ENCODE data around the gene COL28A1. TPM values are rescaled to one million over a fixed set of nuclear protein-coding genes. Genes with fewer than 3 reads are reported as not detected.

The COL28A1 gene
- total and polyA plus RNA-seq, 12 donors = 0.66 to 16.0 (median 2.8) TPM

DNA sequence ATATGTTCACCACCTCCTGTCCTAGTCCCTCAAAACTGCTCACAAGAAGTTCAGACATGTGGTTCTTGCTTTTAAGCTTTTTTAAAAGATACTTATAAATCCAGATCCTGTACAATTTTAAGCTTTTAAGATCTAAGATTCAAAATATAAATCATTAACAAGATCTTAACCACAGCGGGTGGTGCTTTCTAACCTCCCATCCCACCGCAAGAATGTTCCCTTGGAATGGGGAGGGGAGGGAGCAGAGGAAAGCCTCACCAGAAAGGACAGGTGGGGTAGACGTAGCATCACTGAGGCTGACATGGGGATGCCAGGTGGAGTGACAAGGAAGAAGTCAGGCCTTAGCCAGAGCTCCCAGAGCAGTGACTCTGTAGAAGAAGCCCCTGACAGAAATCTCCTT lies 219.8 kb downstream of the COL28A1 start:
- no peak overlapping the region for H3K27ac ChIP-seq
- TF ChIP-seq, protein P1, sequence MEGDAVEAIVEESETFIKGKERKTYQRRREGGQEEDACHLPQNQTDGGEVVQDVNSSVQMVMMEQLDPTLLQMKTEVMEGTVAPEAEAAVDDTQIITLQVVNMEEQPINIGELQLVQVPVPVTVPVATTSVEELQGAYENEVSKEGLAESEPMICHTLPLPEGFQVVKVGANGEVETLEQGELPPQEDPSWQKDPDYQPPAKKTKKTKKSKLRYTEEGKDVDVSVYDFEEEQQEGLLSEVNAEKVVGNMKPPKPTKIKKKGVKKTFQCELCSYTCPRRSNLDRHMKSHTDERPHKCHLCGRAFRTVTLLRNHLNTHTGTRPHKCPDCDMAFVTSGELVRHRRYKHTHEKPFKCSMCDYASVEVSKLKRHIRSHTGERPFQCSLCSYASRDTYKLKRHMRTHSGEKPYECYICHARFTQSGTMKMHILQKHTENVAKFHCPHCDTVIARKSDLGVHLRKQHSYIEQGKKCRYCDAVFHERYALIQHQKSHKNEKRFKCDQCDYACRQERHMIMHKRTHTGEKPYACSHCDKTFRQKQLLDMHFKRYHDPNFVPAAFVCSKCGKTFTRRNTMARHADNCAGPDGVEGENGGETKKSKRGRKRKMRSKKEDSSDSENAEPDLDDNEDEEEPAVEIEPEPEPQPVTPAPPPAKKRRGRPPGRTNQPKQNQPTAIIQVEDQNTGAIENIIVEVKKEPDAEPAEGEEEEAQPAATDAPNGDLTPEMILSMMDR (IDR thresholded peaks at IDR 0.05) = no peak
- TF ChIP-seq POLR2A (IDR thresholded peaks at IDR 0.05) = no peak
- 78 to 92% (median 86%) methylated on average over 3 of the region's 3 CpGs for WGBS, 4 donors
- DNase-seq = no peak
- intact Hi-C loops (cut with DNase I) = no loop called here
- no peaks in the 10 kb centered on the region for H3K27me3 ChIP-seq
- no peak overlapping the region for H3K4me3 ChIP-seq
- no peaks in the 10 kb centered on the region for H3K9me3 ChIP-seq (replicated peaks in 1 of 3)
- H3K4me1 ChIP-seq (replicated peaks in 1 of 2) = no peaks in the 10 kb centered on the region
- H3K36me3 ChIP-seq (replicated peaks in 1 of 2) = no peaks in the 10 kb centered on the region

DNA sequence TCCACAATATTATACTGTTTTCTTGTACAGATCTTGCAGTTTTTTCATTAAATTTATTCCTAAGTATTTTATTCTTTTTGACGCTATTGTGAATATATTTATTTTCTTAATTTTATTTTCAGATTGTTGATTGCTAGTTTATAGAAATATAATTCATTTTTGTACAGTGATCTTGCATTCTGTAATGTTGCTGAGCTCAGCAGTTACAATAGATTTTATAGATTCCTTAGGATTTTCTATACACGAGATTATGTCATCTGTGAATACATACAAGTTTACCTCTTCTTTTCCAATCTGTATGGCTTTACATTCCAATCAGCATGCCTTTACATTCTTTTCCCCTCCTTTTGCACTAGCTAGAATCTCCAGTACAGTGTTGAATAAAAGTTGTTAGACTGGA lies 223.3 kb downstream of the COL28A1 start:
- Histone ChIP-seq H3K9me3 (replicated peaks in 1 of 3) (peaks cover 0 to 1% (median 0%) of the 10 kb centered on the region in 3 donors), H3K4me1 (replicated peaks in 1 of 2) (no peaks in the 10 kb centered on the region), H3K36me3 (replicated peaks in 1 of 2) (no peaks in the 10 kb centered on the region), H3K4me3 (no peak overlapping the region), H3K27me3 (no peaks in the 10 kb centered on the region), H3K27ac (no peak overlapping the region)
- TF ChIP-seq, protein P1 (IDR thresholded peaks at IDR 0.05) = no peak
- TF ChIP-seq POLR2A (IDR thresholded peaks at IDR 0.05) = no peak
- no peak for DNase-seq
- intact Hi-C loops (cut with DNase I) = no loop called here
- WGBS, 4 donors = 75 to 83% (median 78%) methylated on average over 2 of the region's 2 CpGs

DNA sequence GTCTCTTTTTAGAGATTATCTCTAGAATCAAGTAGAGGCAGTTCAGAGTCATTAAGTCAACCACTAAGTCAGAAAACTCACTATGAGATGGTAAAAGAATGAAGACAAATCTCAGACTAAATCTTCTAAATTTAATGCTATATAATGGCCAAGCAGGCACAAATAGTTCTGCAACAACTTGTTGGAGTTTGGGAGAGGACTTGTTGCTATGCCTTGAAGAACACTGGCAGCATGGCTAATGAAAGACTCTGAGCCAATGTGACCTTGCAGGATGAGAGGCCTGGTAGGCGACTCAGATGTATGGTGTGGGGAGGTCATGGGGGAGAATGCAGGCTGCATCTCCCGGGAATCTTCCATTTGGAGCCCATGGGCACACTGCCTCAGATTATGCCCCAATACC lies 224.7 kb downstream of the COL28A1 start:
- H3K36me3 ChIP-seq (replicated peaks in 1 of 2) = no peaks in the 10 kb centered on the region
- H3K4me1 ChIP-seq (replicated peaks in 1 of 2) = no peaks in the 10 kb centered on the region
- H3K9me3 ChIP-seq (replicated peaks in 1 of 3) = peaks cover 0 to 3% (median 0%) of the 10 kb centered on the region in 3 donors
- H3K4me3 ChIP-seq = no peak overlapping the region
- 59 to 86% (median 81%) methylated on average over 2 of the region's 2 CpGs for WGBS, 4 donors
- no peaks in the 10 kb centered on the region for H3K27me3 ChIP-seq
- intact Hi-C loops (cut with DNase I) = no loop called here
- TF ChIP-seq, protein P1 (IDR thresholded peaks at IDR 0.05) = no peak
- no peak for TF ChIP-seq POLR2A (IDR thresholded peaks at IDR 0.05)
- no peak overlapping the region for H3K27ac ChIP-seq
- DNase-seq = no peak

DNA sequence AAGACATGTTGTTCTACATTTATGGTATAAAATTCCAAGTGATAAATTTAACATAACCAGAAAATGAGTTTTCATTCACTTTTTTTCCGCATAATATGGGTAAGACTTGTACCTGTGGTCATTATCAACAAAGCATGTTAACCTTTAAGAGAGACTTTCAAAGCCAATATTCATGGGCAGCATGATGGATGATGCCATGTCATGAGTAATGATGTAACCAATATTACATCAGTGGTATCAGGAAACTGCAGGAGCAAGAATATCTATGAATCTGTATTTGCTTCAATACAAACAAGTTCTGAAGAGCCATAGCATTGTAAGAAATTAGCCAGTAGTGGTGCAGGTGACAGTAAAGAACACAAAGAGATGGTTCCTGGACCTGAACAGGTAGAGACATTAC lies 226.5 kb downstream of the COL28A1 start:
- intact Hi-C loops (cut with DNase I) = no loop called here
- DNase-seq = no peak
- 78 to 96% (median 93%) methylated on average over 1 of the region's 1 CpG for WGBS, 4 donors
- H3K36me3 ChIP-seq (replicated peaks in 1 of 2) = no peaks in the 10 kb centered on the region
- TF ChIP-seq, protein P1 (IDR thresholded peaks at IDR 0.05) = no peak
- H3K9me3 ChIP-seq (replicated peaks in 1 of 3) = peaks cover 0 to 3% (median 0%) of the 10 kb centered on the region in 3 donors
- H3K4me1 ChIP-seq (replicated peaks in 1 of 2) = no peaks in the 10 kb centered on the region
- no peaks in the 10 kb centered on the region for H3K27me3 ChIP-seq
- no peak overlapping the region for H3K27ac ChIP-seq
- H3K4me3 ChIP-seq = no peak overlapping the region

Other genes starting within 250 kb of the COL28A1 start
- gene MIOS, start 31.0 kb upstream of the COL28A1 start, total RNA-seq = 10 to 100 TPM; 15.5 to 51.3 (median 26.0) TPM
- gene MIOS, start 31.0 kb upstream of the COL28A1 start, polyA plus RNA-seq = 10 to 100 TPM in 2 of 3 donors, 1 to 10 TPM in 1; 8.7 to 28.0 (median 15.1) TPM
- gene UMAD1, start 104.9 kb upstream of the COL28A1 start, total RNA-seq = 10 to 100 TPM; 16.7 to 77.4 (median 27.2) TPM
- 10 to 100 TPM in 1 of 3 donors, 1 to 10 TPM in 2; 7.4 to 33.3 (median 9.0) TPM for gene UMAD1, start 104.9 kb upstream of the COL28A1 start, polyA plus RNA-seq
- gene RPA3, start 182.7 kb upstream of the COL28A1 start, total RNA-seq = 10 to 100 TPM; 15.3 to 52.5 (median 34.6) TPM
- 10 to 100 TPM; 19.6 to 31.4 (median 27.6) TPM for gene RPA3, start 182.7 kb upstream of the COL28A1 start, polyA plus RNA-seq

Measured in adrenal gland (tissue), 12 donors.